ENCODE results near the gene CEP126. TPM values are rescaled to one million over a fixed set of nuclear protein-coding genes. Genes with fewer than 3 reads are reported as not detected.

The CEP126 gene, protein sequence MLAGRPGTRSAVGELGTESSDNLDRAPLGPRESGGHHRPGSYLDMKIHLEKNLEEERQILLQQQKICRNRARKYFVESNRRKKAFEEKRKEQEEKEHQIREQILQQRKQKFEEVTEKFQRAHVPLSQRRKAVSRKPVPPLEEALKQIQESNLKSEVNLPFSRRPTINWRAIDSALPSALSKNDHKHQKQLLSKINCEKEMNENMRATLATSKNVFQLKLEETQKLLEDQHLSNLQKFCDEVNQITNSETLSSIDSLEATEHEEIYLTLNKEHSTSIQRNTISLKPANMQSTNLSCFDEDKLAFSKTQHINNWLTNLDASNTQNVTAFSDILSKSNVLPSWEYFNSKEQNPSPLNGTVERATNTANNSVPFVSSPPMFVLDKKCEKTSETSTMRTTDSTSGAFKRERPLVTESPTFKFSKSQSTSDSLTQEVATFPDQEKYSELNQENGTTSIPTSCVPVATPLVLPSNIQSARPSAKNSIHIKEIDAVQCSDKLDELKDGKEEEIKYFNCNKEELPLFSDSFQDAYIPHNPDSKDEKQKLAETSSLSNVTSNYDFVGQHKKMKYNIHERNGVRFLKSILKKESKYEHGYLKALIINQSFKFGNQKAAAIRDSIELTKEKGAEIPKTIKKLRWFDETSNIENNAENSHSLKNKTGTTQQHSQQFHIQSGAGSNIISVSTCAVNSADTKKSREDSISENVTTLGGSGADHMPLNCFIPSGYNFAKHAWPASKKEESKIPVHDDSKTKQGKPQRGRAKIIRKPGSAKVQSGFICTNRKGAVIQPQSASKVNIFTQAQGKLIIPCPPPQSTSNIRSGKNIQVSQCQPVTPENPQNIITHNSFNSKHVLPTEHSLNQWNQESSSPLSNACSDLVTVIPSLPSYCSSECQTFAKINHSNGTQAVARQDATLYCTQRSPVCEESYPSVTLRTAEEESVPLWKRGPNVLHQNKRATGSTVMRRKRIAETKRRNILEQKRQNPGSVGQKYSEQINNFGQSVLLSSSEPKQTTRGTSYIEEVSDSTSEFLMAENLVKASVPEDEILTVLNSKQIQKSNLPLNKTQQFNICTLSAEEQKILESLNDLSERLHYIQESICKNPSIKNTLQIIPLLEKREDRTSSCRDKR
- polyA plus RNA-seq (ENCODE audit: insufficient read length in 4 of 4), result 1 to 10 TPM; 3.0 to 5.6 (median 4.2) TPM

DNA sequence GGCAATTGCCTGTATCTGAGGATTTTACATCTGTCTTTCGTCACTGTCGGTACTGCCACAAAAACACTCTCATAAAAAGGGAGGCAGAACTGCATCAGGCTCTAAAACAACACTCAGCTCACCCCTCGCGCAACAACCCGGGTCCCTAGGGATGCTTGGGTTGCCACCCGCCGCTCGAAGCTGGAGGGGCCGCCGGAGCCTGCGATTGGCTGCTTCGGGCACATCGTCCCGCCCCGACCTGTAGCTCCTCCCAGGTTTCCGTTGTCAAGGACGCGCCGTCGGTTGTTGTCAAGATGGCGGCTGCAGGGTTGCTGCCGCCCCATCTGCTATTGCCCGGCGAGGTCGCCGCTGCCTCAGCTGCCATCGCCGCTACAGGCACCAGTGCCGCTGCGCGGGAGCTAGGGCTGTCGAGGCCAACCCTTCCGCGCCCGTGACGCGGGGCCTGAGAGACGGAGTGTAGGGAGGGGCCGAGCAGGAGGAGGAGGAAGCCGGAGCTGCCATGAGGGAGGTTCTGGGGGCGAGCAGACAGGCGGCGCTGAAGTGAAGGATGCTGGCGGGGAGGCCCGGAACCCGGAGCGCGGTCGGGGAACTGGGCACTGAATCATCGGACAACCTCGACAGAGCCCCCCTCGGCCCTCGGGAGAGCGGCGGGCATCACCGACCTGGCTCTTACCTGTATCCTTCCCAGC is at the start of gene CEP126:
Gene CEP126, plus strand, starts transcription at position 273 of the 689 bp plus-strand sequence. Its CDS starts 275 bp downstream, at position 548.
- peak; percentile 74 to 91 (median 80) for DNase-seq (ENCODE audit: low read depth in 4 of 4, low spot score in 2 of 4)

DNA sequence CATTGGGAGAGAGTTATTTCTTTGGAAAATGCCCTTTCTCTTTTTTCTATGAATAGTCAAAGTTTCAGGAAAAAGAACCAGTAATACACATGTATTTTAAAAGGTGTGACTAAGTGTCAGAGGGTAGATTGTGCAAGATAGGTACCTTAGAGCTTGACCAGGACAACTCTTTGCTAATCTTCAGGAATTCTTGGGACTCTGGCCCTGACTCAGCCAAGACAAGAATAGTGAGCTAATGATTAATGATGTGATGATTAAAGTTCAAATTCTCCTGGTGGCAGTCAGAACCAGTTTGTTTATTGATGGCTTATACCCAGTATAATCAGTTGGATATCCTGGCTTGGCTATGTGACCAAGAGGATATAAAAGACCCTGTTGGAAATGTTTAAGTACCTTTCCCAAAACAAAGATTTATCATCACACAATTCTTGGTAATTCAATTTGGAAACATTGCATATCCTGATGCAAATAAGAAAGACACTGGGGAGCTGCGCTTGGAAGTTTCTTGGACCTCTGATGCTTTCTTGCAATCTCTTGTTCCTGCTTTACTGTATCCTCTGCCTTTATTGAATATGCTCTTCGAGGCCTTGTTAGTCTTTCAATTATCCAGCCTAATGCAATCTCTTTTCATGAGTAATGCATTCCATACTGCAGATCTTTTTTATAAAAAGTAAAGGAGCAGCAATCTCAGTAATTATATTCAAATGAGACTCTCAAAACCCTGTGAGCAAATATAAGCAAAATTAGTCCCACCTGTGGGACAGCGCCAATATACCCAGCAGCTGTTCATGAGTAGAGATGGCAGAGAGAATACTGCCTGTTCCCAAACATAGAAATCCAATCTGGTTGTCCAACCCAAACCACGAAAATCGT is 48.0 kb upstream of the CEP126 start:
- no peak for DNase-seq (ENCODE audit: low read depth in 4 of 4, low spot score in 2 of 4)

DNA sequence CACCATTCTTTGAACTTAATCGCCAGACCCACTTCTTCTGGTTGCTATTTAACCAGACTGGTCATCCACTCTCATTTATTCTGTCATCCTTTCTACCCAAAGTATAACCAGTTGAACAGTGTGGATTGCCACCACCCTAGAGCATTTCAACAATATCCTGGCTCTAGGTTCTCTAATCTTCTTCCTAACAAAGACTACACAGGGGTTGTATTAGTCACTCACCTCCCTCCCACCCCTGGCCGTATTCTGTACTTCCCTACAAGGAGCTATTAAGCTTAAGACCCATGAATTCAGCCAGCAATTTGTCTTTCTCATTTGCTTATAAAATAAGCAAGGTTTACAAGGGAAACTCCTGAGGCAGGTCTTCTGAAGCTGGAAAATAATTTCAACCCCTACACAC is 46.9 kb upstream of the CEP126 start:
- DNase-seq (ENCODE audit: low read depth in 4 of 4, low spot score in 2 of 4), result no peak

DNA sequence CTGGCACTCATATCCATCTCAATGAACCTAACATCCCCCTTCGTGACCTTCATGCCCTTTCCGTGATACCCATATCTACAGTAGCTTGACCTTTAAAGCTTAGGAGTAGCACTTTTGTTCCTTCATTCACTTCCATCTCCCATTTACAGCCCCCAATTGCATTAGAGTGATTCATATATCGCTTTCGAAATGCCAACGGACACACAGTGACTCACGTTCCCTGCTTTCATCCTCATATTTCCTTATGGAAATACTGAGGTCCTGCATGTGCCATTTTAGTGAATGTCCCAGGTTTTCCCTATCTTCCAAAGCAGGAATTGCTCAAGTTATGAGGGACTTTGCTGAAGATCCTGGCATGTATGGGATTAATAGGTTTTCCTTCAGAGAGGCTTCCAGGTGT is 44.3 kb upstream of the CEP126 start:
- no peak for DNase-seq (ENCODE audit: low read depth in 4 of 4, low spot score in 2 of 4)

DNA sequence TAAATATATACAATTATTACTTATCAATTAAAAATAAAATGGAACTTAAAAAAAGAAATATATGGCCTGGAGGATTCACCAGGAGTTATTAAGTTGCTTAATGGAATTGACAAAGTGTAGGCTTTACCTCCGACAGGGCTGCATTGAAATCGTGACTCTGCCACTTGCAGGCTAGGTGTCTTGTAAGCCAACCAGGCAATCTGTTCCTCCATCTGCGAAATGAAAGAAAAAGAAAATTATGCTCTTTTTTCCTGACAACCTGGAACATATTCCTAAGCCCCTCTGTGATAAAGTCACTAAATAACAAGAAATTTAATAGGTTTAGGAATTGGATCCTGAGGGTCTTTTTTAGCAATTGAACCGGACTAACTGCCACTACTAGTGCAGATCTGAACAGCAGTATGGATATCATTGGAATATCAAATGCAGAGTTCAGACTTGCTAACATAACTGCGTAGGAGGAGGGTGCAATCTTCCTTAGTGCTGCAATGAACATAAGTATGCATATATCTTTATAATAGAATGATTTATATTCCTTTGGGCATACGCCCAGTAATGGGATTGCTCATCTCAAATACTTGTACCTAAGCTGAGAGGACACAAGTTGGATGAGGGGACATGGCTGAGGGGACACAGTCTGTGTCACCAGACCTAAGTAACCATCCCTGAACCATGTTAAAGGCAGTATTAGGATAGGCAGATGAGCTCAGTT is 42.5 kb upstream of the CEP126 start:
- no peak for DNase-seq (ENCODE audit: low read depth in 4 of 4, low spot score in 2 of 4)

DNA sequence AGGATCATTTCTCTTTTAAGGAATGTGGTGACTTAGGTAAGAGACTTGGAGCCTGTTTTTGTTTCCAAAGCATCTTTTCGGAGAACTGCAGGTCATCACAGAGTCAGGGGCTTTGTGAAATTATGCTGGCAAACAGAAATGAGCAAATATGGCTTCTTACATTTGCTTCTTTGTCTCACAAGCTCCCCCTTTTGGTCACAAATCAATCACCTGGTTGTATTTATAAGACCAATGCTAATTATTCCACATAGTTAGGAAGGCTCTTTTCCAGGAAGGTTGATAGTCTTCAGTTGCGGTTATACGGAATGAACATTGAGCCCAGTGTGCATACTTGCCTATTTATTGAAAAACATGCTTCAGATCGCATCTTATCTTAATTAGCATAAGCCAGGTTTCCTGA is 34.6 kb upstream of the CEP126 start:
- no peak for DNase-seq (ENCODE audit: low read depth in 4 of 4, low spot score in 2 of 4)

DNA sequence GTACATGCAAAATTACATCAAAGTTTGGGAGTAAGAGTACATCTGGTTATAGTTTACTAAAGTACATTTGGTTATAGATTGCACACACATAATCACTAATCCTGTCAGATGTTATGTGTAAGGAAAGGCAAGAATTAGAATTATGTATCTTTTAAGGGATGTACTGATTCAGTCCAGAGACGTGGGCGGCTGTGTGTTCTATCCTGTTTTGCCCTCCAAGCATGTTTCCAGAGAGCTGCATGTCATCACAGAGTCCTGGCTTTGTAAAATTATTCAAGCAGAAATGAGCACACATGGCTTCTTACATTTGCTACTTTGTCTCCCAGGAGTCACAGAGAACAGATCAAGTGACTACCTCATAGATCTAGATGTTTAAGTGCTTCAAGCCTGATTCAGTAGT is 33.2 kb upstream of the CEP126 start:
- DNase-seq (ENCODE audit: low read depth in 4 of 4, low spot score in 2 of 4), result no peak

DNA sequence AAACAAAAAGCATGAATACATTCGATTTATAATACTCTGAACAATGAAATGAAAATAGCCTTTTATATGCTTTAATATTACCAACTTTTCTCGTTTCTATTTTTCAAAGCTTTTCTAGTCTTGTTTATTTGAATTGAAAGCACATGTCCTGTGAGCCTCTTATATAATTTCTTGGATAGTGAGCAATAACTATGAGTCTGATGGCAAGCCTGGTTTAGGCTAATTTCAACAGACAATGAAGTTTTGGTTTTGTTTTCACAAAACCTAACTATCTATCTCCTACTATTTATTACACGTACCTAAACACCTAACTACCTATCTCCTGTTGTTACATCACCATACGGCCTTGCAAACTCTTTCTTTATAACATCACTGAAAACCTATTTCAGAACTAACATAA is 29.2 kb upstream of the CEP126 start:
- DNase-seq (ENCODE audit: low read depth in 4 of 4, low spot score in 2 of 4), result no peak

DNA sequence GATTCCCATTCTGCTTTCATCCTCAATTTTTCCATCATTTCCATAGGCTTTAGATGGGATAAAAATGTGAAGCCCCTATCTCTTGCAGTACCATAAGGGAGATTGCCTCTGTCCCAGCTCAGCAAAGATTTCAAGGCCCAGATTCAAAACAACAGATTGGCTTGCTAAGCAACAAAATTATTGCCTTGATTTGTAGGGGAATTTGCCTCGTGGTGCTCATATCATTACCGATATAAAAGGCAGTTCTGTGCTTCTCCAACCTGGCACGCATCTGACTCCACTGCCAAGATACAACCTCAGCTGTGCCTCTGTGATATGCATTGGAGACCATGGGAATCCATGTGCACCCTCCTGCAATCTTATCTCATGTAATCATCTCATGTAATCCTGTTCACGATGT is 25.0 kb upstream of the CEP126 start:
- no peak for DNase-seq (ENCODE audit: low read depth in 4 of 4, low spot score in 2 of 4)

DNA sequence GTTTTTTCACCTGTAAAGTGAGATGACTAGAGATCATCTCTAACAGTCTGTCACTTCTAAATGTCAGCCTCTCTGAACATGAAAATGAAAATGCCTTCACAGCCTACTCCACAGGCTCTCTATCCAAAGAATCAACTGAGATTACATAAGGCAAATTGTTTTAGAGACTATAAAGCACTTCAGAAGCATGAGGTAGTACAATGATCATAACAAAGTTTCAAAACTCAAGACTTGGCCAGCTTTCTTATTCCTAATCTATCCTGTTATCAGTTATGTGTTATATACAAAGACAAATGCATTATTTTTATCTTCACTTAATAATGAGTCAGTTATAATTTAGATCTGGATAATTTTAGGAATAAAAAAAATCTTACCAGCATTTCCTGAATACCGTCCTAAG is 20.3 kb upstream of the CEP126 start:
- no peak for DNase-seq (ENCODE audit: low read depth in 4 of 4, low spot score in 2 of 4)

DNA sequence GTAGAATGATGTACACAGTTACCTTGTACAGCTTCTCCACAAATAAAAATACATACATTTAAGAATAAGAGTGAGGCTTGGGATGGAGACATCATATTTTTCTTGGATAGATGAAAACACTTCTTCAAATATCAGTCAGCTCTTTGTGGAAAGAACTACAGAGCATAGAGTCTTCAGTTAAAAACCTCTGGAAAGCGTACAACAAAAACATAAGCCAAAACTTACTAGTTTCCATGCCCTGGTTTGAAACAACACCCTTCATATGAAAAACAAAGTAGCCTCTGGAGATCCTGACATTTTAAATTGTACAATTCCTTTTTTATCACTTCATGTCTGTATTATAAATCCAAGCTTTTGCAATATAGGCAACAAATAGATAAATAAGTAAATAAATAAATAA is 7.0 kb upstream of the CEP126 start:
- no peak for DNase-seq (ENCODE audit: low read depth in 4 of 4, low spot score in 2 of 4)

DNA sequence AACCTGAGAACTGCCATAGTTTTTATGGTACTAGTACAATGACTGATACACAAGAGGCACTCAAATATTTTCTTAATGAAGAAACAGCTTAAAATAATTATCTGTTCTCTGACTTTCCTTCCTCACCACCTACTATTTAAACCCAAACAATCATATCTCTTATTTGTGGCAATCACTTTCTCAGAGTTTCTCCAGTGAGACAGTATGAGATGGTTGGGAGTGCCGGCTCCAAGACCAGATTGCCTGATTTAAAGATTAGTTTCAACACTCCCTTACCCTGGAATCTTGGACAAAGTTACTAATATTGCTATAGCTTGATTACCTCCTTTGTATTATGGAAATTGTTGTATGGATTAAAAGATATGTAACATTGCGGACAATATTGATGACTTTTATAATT is 5.7 kb upstream of the CEP126 start:
- DNase-seq (ENCODE audit: low read depth in 4 of 4, low spot score in 2 of 4), result no peak

DNA sequence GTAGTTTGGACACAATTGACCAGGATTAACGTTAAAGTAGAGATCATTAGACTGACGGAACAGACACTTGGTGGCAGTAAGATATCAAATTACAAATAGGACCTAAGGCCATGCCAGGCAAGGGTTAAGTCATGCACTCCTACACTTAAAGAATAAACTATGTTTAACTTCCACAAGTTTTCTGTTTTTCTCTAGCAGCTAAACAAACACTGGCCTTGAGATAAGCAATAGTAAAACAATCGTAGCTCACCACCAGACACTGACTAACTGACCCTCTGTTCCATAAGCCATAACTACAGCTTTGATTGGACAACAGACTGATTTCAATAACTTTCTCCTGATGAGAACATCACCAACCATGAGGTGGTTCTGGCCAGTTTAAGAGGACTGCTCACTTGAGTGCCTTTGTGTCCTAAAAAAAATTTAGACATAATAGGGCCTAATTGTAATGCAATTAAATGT is 2.0 kb upstream of the CEP126 start:
- DNase-seq (ENCODE audit: low read depth in 4 of 4, low spot score in 2 of 4), result no peak

DNA sequence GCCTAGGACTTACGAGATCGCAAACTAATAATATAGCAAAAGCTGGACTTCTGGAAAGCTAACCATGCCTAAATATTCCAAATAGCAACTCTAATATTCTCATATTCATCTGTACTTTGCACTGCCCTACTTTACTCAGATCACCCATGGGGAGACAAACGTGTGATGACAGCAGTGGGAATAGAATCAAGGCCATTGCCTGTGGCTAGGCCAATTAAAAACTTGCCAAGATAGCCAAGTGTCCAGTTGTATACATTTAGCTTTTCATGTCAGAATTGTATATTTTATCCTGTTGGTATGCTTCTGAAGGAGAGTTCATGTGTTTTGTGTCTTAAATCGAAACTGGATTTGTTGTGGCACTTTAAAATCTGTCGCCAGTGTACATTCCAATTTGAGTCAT is 1.2 kb upstream of the CEP126 start:
- no peak for DNase-seq (ENCODE audit: low read depth in 4 of 4, low spot score in 2 of 4)

DNA sequence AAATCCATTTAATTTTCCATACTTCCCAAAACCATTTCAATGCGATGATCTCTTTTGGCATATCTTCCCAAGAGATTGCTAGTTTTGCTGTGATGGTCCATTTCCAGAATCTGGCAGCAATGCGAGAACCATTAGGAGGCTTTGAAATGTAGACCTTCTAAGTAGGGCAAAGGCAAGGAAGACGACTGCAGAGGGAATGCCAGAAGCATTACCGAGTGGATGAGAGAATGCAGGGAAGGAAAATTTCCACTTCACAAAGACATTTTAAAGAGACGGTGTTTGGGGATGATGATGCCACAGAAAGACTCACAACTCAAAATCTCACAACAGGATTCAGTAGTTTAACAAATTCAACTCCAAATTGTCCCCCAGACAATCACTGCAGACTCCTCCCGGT is 471 bp upstream of the CEP126 start:
- no peak for DNase-seq (ENCODE audit: low read depth in 4 of 4, low spot score in 2 of 4)

DNA sequence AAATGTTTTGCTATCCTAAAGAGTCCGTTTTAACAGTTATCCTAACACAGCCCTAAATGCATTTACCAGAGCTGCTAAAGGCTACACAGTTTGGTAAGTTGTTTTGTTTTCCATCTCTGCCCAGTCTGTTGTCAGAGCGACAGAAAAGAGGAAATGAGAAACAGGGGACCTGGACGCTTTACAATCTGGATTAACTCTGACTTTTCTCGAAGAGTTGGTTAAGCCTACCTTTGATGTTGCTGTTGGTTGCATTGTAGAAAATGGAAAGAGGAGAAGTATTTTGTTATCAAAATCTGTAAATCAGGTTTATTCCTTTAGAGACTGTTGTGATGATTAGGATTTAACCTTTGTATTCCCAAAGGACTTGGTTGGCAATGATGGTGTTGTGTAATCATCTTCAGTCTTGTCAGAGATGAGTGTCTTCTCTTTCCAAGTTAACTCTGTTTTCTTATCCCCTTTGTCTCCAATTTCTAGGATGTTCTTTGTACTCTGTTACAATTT is 1.0 kb downstream of the CEP126 start:
- peak in 1 of 4 donors; percentile 2 for DNase-seq (ENCODE audit: low read depth in 4 of 4, low spot score in 2 of 4)

DNA sequence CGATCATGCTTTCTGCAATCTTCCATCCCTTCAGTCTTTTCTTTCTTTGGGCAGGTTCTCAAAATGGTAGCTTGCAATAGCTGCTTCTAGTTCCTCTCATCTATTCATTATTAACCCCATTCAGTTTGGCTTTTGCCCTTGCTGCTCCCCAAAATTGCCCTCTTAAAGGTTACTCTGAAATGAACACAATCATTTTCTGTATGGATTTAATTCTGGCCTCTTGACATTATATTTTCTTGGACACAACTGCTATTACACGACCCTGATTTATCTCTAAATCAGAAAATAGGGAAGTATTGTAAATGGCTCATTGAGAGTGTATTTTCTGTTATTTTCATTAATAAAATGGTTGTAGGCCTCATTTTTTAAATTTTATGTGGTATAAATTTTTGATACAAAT is 1.6 kb downstream of the CEP126 start, which contains the start of gene ANGPTL5:
Gene ANGPTL5, minus strand, starts transcription at position 101 of the 400 bp plus-strand sequence. CDS start 8,613 bp downstream, outside the sequence.
- no peak for DNase-seq (ENCODE audit: low read depth in 4 of 4, low spot score in 2 of 4)

DNA sequence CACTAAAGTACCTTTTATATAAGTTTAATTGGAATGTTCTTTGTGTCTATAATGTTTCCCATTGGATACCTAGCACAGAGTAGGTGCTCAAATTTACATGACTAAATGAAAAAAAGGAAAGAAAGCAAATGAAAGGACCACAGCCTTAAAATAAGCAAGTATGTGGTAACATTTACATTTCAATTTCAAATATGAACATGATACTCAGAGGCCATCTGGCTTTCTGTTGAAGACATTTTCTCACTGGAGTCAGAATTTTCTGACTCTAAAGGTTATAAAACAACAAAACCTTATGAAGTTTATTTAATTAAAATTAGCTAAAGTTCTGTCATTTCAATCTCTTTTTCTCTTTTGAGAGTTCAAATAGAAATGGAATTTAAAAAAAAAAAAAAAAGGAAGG is 2.4 kb downstream of the CEP126 start:
- no peak for DNase-seq (ENCODE audit: low read depth in 4 of 4, low spot score in 2 of 4)

DNA sequence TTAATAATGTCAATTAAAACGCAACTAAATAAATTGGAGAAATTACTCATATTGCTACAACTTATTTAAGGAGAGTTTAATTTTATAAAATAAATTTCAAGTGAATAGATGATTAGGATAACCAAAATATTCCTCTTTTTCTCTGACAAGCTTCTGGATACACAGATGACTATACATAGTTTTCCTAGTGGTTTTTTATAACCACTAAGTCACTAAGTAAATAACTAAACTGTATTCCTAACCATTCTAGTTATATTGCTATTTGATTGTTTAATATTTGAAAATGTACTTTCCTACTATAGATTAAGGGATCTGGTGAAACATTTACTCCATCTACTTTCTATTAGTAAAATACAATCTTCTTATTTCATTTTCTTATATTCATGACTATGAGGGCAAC is 6.2 kb downstream of the CEP126 start:
- no peak for DNase-seq (ENCODE audit: low read depth in 4 of 4, low spot score in 2 of 4)
